Stomach smooth muscle (tissue), 2 donors: ENCODE measurements around the gene GNG5.
"Not testable (repeated sequence)": the region's sequence is repeated elsewhere in the genome, so short reads cannot be mapped to it uniquely, and the experiment has no call there.

Source experiments
- H3K27ac ChIP-seq: one replicate; pipeline ENCODE4 v1.7.0; 2013; ENCODE audit warnings: mild to moderate bottlenecking, low read length, inconsistent platforms
- H3K27me3 ChIP-seq, 2 donors: one replicate each; pipeline ENCODE4 v1.7.0; 2013; ENCODE audit warnings: low read length in 2 of 2; ENCODE audit not compliant: insufficient read depth in 2 of 2, control insufficient read depth in 1 of 2
- H3K36me3 ChIP-seq, 2 donors: one replicate each; pipeline ENCODE4 v1.7.0; 2013; ENCODE audit warnings: low read length in 2 of 2; ENCODE audit not compliant: control insufficient read depth in 2 of 2, insufficient read depth in 2 of 2
- H3K4me1 ChIP-seq: one replicate; pipeline ENCODE4 v1.7.0; 2013; ENCODE audit warnings: low read length; ENCODE audit not compliant: control insufficient read depth, insufficient read depth
- H3K4me3 ChIP-seq, 2 donors: one replicate each; pipeline ENCODE4 v1.7.0; 2013; ENCODE audit warnings: low read length in 2 of 2
- H3K9ac ChIP-seq, 2 donors: one replicate each; pipeline ENCODE4 v1.7.0; 2013; ENCODE audit warnings: low read length in 2 of 2, mild to moderate bottlenecking in 1 of 2
- H3K9me3 ChIP-seq, 2 donors: one replicate each; pipeline ENCODE4 v1.7.0; 2013; ENCODE audit warnings: low read length in 2 of 2; ENCODE audit not compliant: control insufficient read depth in 2 of 2
- donor health status: healthy.
- donor health status: Pancreatic carcinoma.

The GNG5 gene

GRCh38 chr1:84448704-84449103 lies 57.7 kb downstream of the GNG5 start:
- H3K27me3 ChIP-seq, H3K4me1 ChIP-seq, H3K4me3 ChIP-seq, H3K9ac ChIP-seq, H3K9me3 ChIP-seq, H3K27ac ChIP-seq, H3K36me3 ChIP-seq: not testable (repeated sequence)
